Colonic mucosa (tissue), 4 donors: Measurements from ENCODE around the gene UTS2B. TPM values are rescaled to one million over a fixed set of nuclear protein-coding genes. Genes with fewer than 3 reads are reported as not detected.

Source experiments
- DNase-seq: peaks from one replicate; pipeline ENCODE4 v3.0.0-alpha.2; 2020
- H3K27ac ChIP-seq: fragments of 200-600 bp; one replicate; pipeline ENCODE4 v1.8.0; 2021
- H3K27me3 ChIP-seq: fragments of 200-600 bp; one replicate; pipeline ENCODE4 v1.8.0; 2021
- H3K36me3 ChIP-seq: fragments of 200-600 bp; one replicate; pipeline ENCODE4 v1.8.0; 2021
- H3K4me1 ChIP-seq: fragments of 200-600 bp; one replicate; pipeline ENCODE4 v1.8.0; 2021; ENCODE audit warnings: mild to moderate bottlenecking
- H3K4me3 ChIP-seq: fragments of 200-600 bp; one replicate; pipeline ENCODE4 v1.8.0; 2021
- H3K9ac ChIP-seq, 2 donors: one replicate each; pipeline ENCODE4 v1.7.0; 2013; ENCODE audit warnings: control low read depth in 2 of 2, low read depth in 2 of 2, low read length in 2 of 2
- H3K9me3 ChIP-seq: fragments of 200-600 bp; one replicate; pipeline ENCODE4 v1.8.0; 2021
- intact Hi-C: fragments of 100-400 bp; cut with DNase I; formaldehyde crosslinking; loops from one replicate; pipeline ENCODE4 v1.14.1; 2022
- total RNA-seq, 2 donors: library from RNA; stranded (reverse); fragmentation: NEBNext Ultra II Directional in 1 of 2; extraction: Animal tissue kit (Norgen Biotek cat#: 25700) in 1 of 2; gene quantifications; one replicate each; pipeline ENCODE4 v1.2.1, GENCODE V29; 2021
- TF ChIP-seq, protein P1 (sequence below): fragments of 200-600 bp; IDR thresholded peaks from one replicate; pipeline ENCODE4 v1.8.0; 2022; ENCODE audit warnings: antibody characterized with exemption, mild to moderate bottlenecking
- donor health status: healthy.
- donor health status: DM: no; HTN: no; CAD: no.
- donor health status: DM: no; HTN: no; CAD: no.

Gene UTS2B
- total RNA-seq, 2 donors from 2014 or later, result 0.69 TPM; not detected in 1

DNA sequence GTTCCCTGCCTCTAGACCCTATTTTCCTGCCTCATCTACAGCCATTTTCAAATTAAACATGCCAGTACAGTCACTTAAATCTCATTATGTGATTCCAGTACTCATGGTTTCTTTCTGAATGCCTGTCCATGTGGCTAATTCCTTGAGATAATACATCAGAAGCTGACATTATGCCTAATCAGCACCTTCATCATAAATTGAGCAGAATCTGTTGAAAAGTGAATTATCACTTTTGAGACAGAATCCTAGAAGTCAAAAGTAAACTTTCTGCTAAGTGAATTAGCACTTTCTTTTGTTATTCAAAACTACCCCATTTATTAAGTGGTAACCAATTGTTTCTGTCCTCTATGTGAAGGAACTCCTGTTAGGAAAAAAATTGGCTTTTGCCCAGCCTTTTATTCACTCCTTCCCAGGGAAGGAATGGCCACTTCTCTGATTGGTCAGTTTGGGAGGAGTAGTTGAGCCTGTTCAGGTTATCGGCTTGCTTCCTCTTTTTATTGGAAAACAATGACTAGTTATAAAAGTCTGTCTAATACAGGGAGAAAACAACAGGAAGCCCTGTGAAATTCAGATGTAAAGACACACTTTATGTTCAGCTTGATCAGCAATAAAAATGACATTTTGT, 90.8 kb downstream of the UTS2B start:
- TF ChIP-seq, protein P1, sequence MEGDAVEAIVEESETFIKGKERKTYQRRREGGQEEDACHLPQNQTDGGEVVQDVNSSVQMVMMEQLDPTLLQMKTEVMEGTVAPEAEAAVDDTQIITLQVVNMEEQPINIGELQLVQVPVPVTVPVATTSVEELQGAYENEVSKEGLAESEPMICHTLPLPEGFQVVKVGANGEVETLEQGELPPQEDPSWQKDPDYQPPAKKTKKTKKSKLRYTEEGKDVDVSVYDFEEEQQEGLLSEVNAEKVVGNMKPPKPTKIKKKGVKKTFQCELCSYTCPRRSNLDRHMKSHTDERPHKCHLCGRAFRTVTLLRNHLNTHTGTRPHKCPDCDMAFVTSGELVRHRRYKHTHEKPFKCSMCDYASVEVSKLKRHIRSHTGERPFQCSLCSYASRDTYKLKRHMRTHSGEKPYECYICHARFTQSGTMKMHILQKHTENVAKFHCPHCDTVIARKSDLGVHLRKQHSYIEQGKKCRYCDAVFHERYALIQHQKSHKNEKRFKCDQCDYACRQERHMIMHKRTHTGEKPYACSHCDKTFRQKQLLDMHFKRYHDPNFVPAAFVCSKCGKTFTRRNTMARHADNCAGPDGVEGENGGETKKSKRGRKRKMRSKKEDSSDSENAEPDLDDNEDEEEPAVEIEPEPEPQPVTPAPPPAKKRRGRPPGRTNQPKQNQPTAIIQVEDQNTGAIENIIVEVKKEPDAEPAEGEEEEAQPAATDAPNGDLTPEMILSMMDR, result no peak
- H3K27ac ChIP-seq, result no peak overlapping the region
- intact Hi-C loops, result loop anchor here (10.0 kb wide), 1 partner anchor 145 kb away; no protein-coding TSS in a partner anchor
- no peaks in the 10 kb centered on the region for H3K36me3 ChIP-seq
- H3K4me1 ChIP-seq, result no peaks in the 10 kb centered on the region
- H3K9me3 ChIP-seq, result no peaks in the 10 kb centered on the region
- H3K4me3 ChIP-seq, result no peak overlapping the region
- no peak for DNase-seq
- H3K9ac ChIP-seq, result no peak overlapping the region
- H3K27me3 ChIP-seq, result no peaks in the 10 kb centered on the region

GRCh38 chr3:191238321-191238817, 92.0 kb downstream of the UTS2B start:
- no peak overlapping the region for H3K27ac ChIP-seq
- DNase-seq, result no peak
- intact Hi-C loops, result loop anchor here (10.0 kb wide), 1 partner anchor 146 kb away; no protein-coding TSS in a partner anchor
- H3K36me3 ChIP-seq, result no peaks in the 10 kb centered on the region
- no peak overlapping the region for H3K9ac ChIP-seq
- TF ChIP-seq, protein P1, result no peak
- no peaks in the 10 kb centered on the region for H3K9me3 ChIP-seq
- no peaks in the 10 kb centered on the region for H3K4me1 ChIP-seq
- H3K4me3 ChIP-seq, result no peak overlapping the region
- H3K27me3 ChIP-seq, result no peaks in the 10 kb centered on the region

GRCh38 chr3:191237047-191237882, 93.1 kb downstream of the UTS2B start:
- Histone ChIP-seq H3K27ac (no peak overlapping the region), H3K9me3 (no peaks in the 10 kb centered on the region), H3K4me1 (no peaks in the 10 kb centered on the region), H3K36me3 (no peaks in the 10 kb centered on the region), H3K27me3 (no peaks in the 10 kb centered on the region), H3K9ac (no peak overlapping the region), H3K4me3 (no peak overlapping the region)
- TF ChIP-seq, protein P1, result no peak
- intact Hi-C loops, result loop anchor here (10.0 kb wide), 1 partner anchor 148 kb away; no protein-coding TSS in a partner anchor
- no peak for DNase-seq

GRCh38 chr3:191236646-191237045, 93.7 kb downstream of the UTS2B start:
- Histone ChIP-seq H3K27me3 (no peaks in the 10 kb centered on the region), H3K27ac (no peak overlapping the region), H3K9ac (no peak overlapping the region), H3K36me3 (no peaks in the 10 kb centered on the region), H3K9me3 (no peaks in the 10 kb centered on the region), H3K4me3 (no peak overlapping the region), H3K4me1 (no peaks in the 10 kb centered on the region)
- TF ChIP-seq, protein P1, result no peak
- DNase-seq, result no peak
- intact Hi-C loops, result loop anchor here (10.0 kb wide), 1 partner anchor 148 kb away; no protein-coding TSS in a partner anchor
